ENCODE data around the gene GRAMD1B.
"Not testable (repeated sequence)": the region's sequence is repeated elsewhere in the genome, so short reads cannot be mapped to it uniquely, and the experiment has no call there.

The GRAMD1B gene

GRCh38 chr11:123568367-123568870, 138.3 kb downstream of the GRAMD1B start:
- DNase-seq (no peak), ATAC-seq (no peak)

GRCh38 chr11:123569393-123569792, 139.3 kb downstream of the GRAMD1B start:
- no peak for ATAC-seq
- no peak for DNase-seq

- DNase-seq: no peak
- no peak for ATAC-seq
Measured at GRCh38 chr11:123570939-123571580, 141.0 kb downstream of the GRAMD1B start.

GRCh38 chr11:123572791-123573190, 142.7 kb downstream of the GRAMD1B start:
- not testable (repeated sequence) for DNase-seq, ATAC-seq

GRCh38 chr11:123573286-123573685, 143.2 kb downstream of the GRAMD1B start:
- DNase-seq (no peak), ATAC-seq (no peak)

- ATAC-seq: no peak
- no peak for DNase-seq
Measured at GRCh38 chr11:123575441-123575840, 145.4 kb downstream of the GRAMD1B start.

GRCh38 chr11:123576082-123576481, 146.0 kb downstream of the GRAMD1B start:
- no peak for ATAC-seq
- no peak for DNase-seq

- ATAC-seq: no peak
- no peak for DNase-seq
Measured at GRCh38 chr11:123576501-123576900, 146.4 kb downstream of the GRAMD1B start.

GRCh38 chr11:123577081-123577598, 147.1 kb downstream of the GRAMD1B start:
- DNase-seq (peak; percentile 83), ATAC-seq (no peak)

GRCh38 chr11:123578778-123579481, 148.9 kb downstream of the GRAMD1B start:
- ATAC-seq: no peak
- DNase-seq: no peak

- DNase-seq (no peak), ATAC-seq (no peak)
Measured at GRCh38 chr11:123579482-123579812, 149.4 kb downstream of the GRAMD1B start.

- DNase-seq (no peak), ATAC-seq (no peak)
Measured at GRCh38 chr11:123580137-123580536, 150.1 kb downstream of the GRAMD1B start.

- peak; percentile 67 for ATAC-seq
- DNase-seq: peak; percentile 75
Measured at GRCh38 chr11:123580557-123581275, 150.6 kb downstream of the GRAMD1B start.

- no peak for DNase-seq
- no peak for ATAC-seq
Measured at GRCh38 chr11:123581651-123582399, 151.8 kb downstream of the GRAMD1B start.

GRCh38 chr11:123582992-123583504, 153.0 kb downstream of the GRAMD1B start:
- DNase-seq (no peak), ATAC-seq (no peak)

GRCh38 chr11:123584186-123584585, 154.1 kb downstream of the GRAMD1B start:
- DNase-seq (no peak), ATAC-seq (no peak)

GRCh38 chr11:123584737-123585136, 154.7 kb downstream of the GRAMD1B start:
- DNase-seq: no peak
- ATAC-seq: no peak

- ATAC-seq: no peak
- no peak for DNase-seq
Measured at GRCh38 chr11:123585206-123585605, 155.1 kb downstream of the GRAMD1B start.

- DNase-seq (no peak), ATAC-seq (no peak)
Measured at GRCh38 chr11:123585706-123586105, 155.6 kb downstream of the GRAMD1B start.

GRCh38 chr11:123586568-123586967, 156.5 kb downstream of the GRAMD1B start:
- DNase-seq (no peak), ATAC-seq (no peak)

- ATAC-seq (no peak), DNase-seq (no peak)
Measured at GRCh38 chr11:123587044-123587443, 157.0 kb downstream of the GRAMD1B start.

GRCh38 chr11:123587559-123587958, 157.5 kb downstream of the GRAMD1B start:
- DNase-seq (no peak), ATAC-seq (no peak)
